Measurements from ENCODE around the gene DNAAF1. TPM values are rescaled to one million over a fixed set of nuclear protein-coding genes. Genes with fewer than 3 reads are reported as not detected.

Gene DNAAF1
- total RNA-seq, 3 donors from 2014 or later (not counting 1 experiment from before 2014, with no cell fraction given), result 0.43 to 2.9 (median 0.95) TPM

GRCh38 chr16:84155226-84155625 lies 10.1 kb downstream of the DNAAF1 start:
- H3K27me3 ChIP-seq (ENCODE audit: control insufficient read depth, insufficient read depth, low read length), result no peaks in the 10 kb centered on the region
- no peaks in the 10 kb centered on the region for H3K9me3 Mint-ChIP-seq
- H3K27ac Mint-ChIP-seq, result no peak overlapping the region
- ATAC-seq (no peak), DNase-seq (no peak)
- H3K36me3 Mint-ChIP-seq, result no peaks in the 10 kb centered on the region
- TF ChIP-seq CTCF (IDR thresholded peaks at IDR 0.05), result no peak
- 84% methylated on average over 4 of the region's 4 CpGs for WGBS (ENCODE audit: insufficient coverage)
- intact Hi-C loops (cut with micrococcal nuclease), result no loop called here
- no peak overlapping the region for H3K27ac ChIP-seq (ENCODE audit: low read length)
- no peak overlapping the region for H3K4me3 Mint-ChIP-seq
- H3K9me3 ChIP-seq (ENCODE audit: control insufficient read depth, insufficient read depth, low read length), result no peaks in the 10 kb centered on the region
- H3K36me3 ChIP-seq (ENCODE audit: control insufficient read depth, insufficient read depth, low read length), result no peaks in the 10 kb centered on the region
- peaks cover 29 to 51% of the 10 kb centered on the region in 2 donors for H3K27me3 Mint-ChIP-seq (ENCODE audit: low read depth in 2 of 2)
- no peaks in the 10 kb centered on the region for H3K4me1 ChIP-seq (ENCODE audit: control insufficient read depth, insufficient read depth, low read length)
- H3K4me1 Mint-ChIP-seq, result no peaks in the 10 kb centered on the region
- H3K4me3 ChIP-seq (ENCODE audit: low read length), result no peak overlapping the region

DNA sequence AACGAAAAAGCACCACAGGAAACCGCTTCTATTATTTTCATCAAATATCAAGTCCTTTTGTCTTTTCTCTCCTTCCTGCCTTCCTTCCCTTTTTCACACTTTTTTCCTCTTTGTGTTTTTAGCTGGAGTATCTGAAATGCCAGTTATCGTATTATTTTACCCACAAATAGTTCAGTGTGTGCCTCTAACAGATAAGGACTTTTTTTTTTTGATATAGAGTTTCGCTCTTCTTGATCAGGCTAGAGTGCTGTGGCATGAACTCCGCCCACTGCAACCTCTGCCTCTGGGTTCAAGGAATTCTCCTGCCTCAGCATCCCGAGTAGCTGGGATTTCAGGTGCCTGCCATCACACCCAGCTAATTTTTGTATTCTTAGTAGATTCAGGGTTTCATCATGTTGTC lies 10.7 kb downstream of the DNAAF1 start:
- H3K4me3 Mint-ChIP-seq, result no peak overlapping the region
- 71% methylated on average over 5 of the region's 6 CpGs for WGBS (ENCODE audit: insufficient coverage)
- DNase-seq, result no peak
- intact Hi-C loops (cut with micrococcal nuclease), result no loop called here
- Histone ChIP-seq H3K36me3 (ENCODE audit: control insufficient read depth, insufficient read depth, low read length) (no peaks in the 10 kb centered on the region), H3K9me3 (ENCODE audit: control insufficient read depth, insufficient read depth, low read length) (no peaks in the 10 kb centered on the region), H3K4me1 (ENCODE audit: control insufficient read depth, insufficient read depth, low read length) (no peaks in the 10 kb centered on the region), H3K4me3 (ENCODE audit: low read length) (no peak overlapping the region), H3K27ac (ENCODE audit: low read length) (no peak overlapping the region), H3K27me3 (ENCODE audit: control insufficient read depth, insufficient read depth, low read length) (no peaks in the 10 kb centered on the region)
- no peaks in the 10 kb centered on the region for H3K9me3 Mint-ChIP-seq
- no peak for ATAC-seq
- no peak for TF ChIP-seq CTCF (IDR thresholded peaks at IDR 0.05)
- no peaks in the 10 kb centered on the region for H3K36me3 Mint-ChIP-seq
- peaks cover 29 to 51% of the 10 kb centered on the region in 2 donors for H3K27me3 Mint-ChIP-seq (ENCODE audit: low read depth in 2 of 2)
- H3K4me1 Mint-ChIP-seq, result no peaks in the 10 kb centered on the region
- H3K27ac Mint-ChIP-seq, result no peak overlapping the region

GRCh38 chr16:84156342-84156784 lies 11.3 kb downstream of the DNAAF1 start:
- TF ChIP-seq CTCF (IDR thresholded peaks at IDR 0.05), result no peak
- H3K9me3 Mint-ChIP-seq, result no peaks in the 10 kb centered on the region
- Histone ChIP-seq H3K27ac (ENCODE audit: low read length) (no peak overlapping the region), H3K4me3 (ENCODE audit: low read length) (no peak overlapping the region), H3K36me3 (ENCODE audit: control insufficient read depth, insufficient read depth, low read length) (no peaks in the 10 kb centered on the region), H3K27me3 (ENCODE audit: control insufficient read depth, insufficient read depth, low read length) (no peaks in the 10 kb centered on the region), H3K4me1 (ENCODE audit: control insufficient read depth, insufficient read depth, low read length) (no peaks in the 10 kb centered on the region), H3K9me3 (ENCODE audit: control insufficient read depth, insufficient read depth, low read length) (no peaks in the 10 kb centered on the region)
- H3K4me3 Mint-ChIP-seq, result no peak overlapping the region
- no peak for ATAC-seq
- peaks cover 23 to 46% of the 10 kb centered on the region in 2 donors for H3K27me3 Mint-ChIP-seq (ENCODE audit: low read depth in 2 of 2)
- H3K4me1 Mint-ChIP-seq, result no peaks in the 10 kb centered on the region
- no peak for DNase-seq
- intact Hi-C loops (cut with micrococcal nuclease), result no loop called here
- no peaks in the 10 kb centered on the region for H3K36me3 Mint-ChIP-seq
- H3K27ac Mint-ChIP-seq, result no peak overlapping the region
- 65% methylated on average over 5 of the region's 5 CpGs for WGBS (ENCODE audit: insufficient coverage)

GRCh38 chr16:84159007-84159406 lies 13.9 kb downstream of the DNAAF1 start:
- Histone ChIP-seq H3K36me3 (ENCODE audit: control insufficient read depth, insufficient read depth, low read length) (no peaks in the 10 kb centered on the region), H3K4me3 (ENCODE audit: low read length) (no peak overlapping the region), H3K4me1 (ENCODE audit: control insufficient read depth, insufficient read depth, low read length) (no peaks in the 10 kb centered on the region), H3K27me3 (ENCODE audit: control insufficient read depth, insufficient read depth, low read length) (no peaks in the 10 kb centered on the region), H3K27ac (ENCODE audit: low read length) (no peak overlapping the region), H3K9me3 (ENCODE audit: control insufficient read depth, insufficient read depth, low read length) (no peaks in the 10 kb centered on the region)
- Mint-ChIP-seq H3K4me1 (no peaks in the 10 kb centered on the region), H3K36me3 (no peaks in the 10 kb centered on the region), H3K27me3 (ENCODE audit: low read depth in 2 of 2) (peaks cover 22 to 46% of the 10 kb centered on the region in 2 donors), H3K4me3 (no peak overlapping the region), H3K27ac (no peak overlapping the region), H3K9me3 (no peaks in the 10 kb centered on the region)
- TF ChIP-seq CTCF (IDR thresholded peaks at IDR 0.05), result no peak
- DNase-seq, result no peak
- 38% methylated on average over 9 of the region's 9 CpGs for WGBS (ENCODE audit: insufficient coverage)
- ATAC-seq, result no peak
- intact Hi-C loops (cut with micrococcal nuclease), result no loop called here
